Activated CD8-positive, alpha-beta T cell treated with anti-CD3 and anti-CD28 coated beads for 36 hours (primary cell): ENCODE data around the gene MAPK14. TPM values are rescaled to one million over a fixed set of nuclear protein-coding genes. Genes with fewer than 3 reads are reported as not detected.

ENCODE experiments used
- ATAC-seq: fragments of 200-7000 bp; cut with Tn5 transposase; one replicate; pipeline ENCODE4 v1.10.0; 2021; ENCODE audit warnings: mild to moderate bottlenecking, moderate library complexity
- CTCF ChIA-PET: fragments of 350-600 bp; sonication (Branson Sonifier 250); formaldehyde crosslinking; loops from one replicate; lab custom pipeline; 2021; ENCODE audit warnings: antibody characterized with exemption; lab: Charles Lee
- POLR2A ChIA-PET: fragments of 350-600 bp; sonication (Branson Sonifier 250); formaldehyde crosslinking; loops from one replicate; lab custom pipeline; 2021; ENCODE audit warnings: antibody characterized with exemption; lab: Charles Lee
- DNase-seq: peaks from one replicate; pipeline ENCODE4 v3.0.0-alpha.2; 2020
- H3K27ac Mint-ChIP-seq: one replicate; pipeline ENCODE4 v1.8.0; 2021; ENCODE audit warnings: mild to moderate bottlenecking, mixed read lengths
- H3K27me3 Mint-ChIP-seq: one replicate; pipeline ENCODE4 v1.8.0; 2021; ENCODE audit warnings: mixed read lengths
- H3K36me3 Mint-ChIP-seq: one replicate; pipeline ENCODE4 v1.8.0; 2021; ENCODE audit warnings: low read depth, mixed read lengths
- H3K4me1 Mint-ChIP-seq: one replicate; pipeline ENCODE4 v1.8.0; 2021; ENCODE audit warnings: low read depth, mixed read lengths
- H3K4me3 Mint-ChIP-seq: one replicate; pipeline ENCODE4 v1.8.0; 2021; ENCODE audit warnings: mild to moderate bottlenecking, moderate library complexity, mixed read lengths
- H3K9me3 Mint-ChIP-seq: one replicate; pipeline ENCODE4 v1.8.0; 2021; ENCODE audit warnings: mixed read lengths
- intact Hi-C: fragments of 100-400 bp; cut with micrococcal nuclease; formaldehyde crosslinking; loops from one replicate; pipeline ENCODE4 v1.10.0; 2022
- total RNA-seq, 2 experiments: library from RNA; stranded (reverse); gene quantifications; one replicate each; pipeline ENCODE4 v1.2.3, GENCODE V29; 2021
- TF ChIP-seq, protein P1 (sequence below): fragments of 200-600 bp; IDR thresholded peaks from one replicate; pipeline ENCODE4 v1.8.0; 2022; ENCODE audit warnings: antibody characterized with exemption, mild to moderate bottlenecking

MAPK14 gene
- total RNA-seq, 2 experiments from 2014 or later: 45.7 to 49.8 TPM

DNA sequence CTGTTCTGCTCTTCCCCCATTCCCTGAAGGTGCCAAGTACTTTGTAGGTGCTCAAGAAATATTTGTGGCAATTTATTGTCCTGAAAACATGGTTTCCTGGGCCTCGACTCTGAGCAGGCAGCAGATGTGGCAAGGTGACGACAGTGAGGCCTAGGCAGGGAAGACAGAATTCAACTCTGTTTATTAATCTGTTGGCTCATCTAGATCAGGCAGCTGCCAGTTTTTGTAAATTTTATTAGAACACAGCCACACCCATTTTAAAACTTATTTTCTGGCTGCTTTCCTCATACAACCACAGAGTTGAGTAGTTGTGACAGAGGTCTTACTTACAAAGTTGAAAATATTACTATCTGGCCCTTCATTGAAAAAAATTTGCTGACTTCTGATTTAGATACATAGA is 24.5 kb downstream of the MAPK14 start:
- TF ChIP-seq, protein P1, sequence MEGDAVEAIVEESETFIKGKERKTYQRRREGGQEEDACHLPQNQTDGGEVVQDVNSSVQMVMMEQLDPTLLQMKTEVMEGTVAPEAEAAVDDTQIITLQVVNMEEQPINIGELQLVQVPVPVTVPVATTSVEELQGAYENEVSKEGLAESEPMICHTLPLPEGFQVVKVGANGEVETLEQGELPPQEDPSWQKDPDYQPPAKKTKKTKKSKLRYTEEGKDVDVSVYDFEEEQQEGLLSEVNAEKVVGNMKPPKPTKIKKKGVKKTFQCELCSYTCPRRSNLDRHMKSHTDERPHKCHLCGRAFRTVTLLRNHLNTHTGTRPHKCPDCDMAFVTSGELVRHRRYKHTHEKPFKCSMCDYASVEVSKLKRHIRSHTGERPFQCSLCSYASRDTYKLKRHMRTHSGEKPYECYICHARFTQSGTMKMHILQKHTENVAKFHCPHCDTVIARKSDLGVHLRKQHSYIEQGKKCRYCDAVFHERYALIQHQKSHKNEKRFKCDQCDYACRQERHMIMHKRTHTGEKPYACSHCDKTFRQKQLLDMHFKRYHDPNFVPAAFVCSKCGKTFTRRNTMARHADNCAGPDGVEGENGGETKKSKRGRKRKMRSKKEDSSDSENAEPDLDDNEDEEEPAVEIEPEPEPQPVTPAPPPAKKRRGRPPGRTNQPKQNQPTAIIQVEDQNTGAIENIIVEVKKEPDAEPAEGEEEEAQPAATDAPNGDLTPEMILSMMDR: no peak
- DNase-seq: no peak
- H3K4me1 Mint-ChIP-seq: peaks cover 15% of the 10 kb centered on the region
- CTCF ChIA-PET: interaction anchor here (1.3 to 1.7 kb wide), 3 partner anchors 25 to 43 kb away, joined by 4 to 7 read pairs (median 4); partner anchors contain the start of gene MAPK14
- H3K27me3 Mint-ChIP-seq: no peaks in the 10 kb centered on the region
- no peak for ATAC-seq
- no peaks in the 10 kb centered on the region for H3K9me3 Mint-ChIP-seq
- no peak overlapping the region for H3K4me3 Mint-ChIP-seq
- H3K36me3 Mint-ChIP-seq: peaks cover 5% of the 10 kb centered on the region
- no peak overlapping the region for H3K27ac Mint-ChIP-seq
- intact Hi-C loops: no loop called here
- POLR2A ChIA-PET: interaction anchor here (1.3 kb wide), 1 partner anchor 17 kb away, joined by 4 read pairs; no protein-coding TSS in a partner anchor

DNA sequence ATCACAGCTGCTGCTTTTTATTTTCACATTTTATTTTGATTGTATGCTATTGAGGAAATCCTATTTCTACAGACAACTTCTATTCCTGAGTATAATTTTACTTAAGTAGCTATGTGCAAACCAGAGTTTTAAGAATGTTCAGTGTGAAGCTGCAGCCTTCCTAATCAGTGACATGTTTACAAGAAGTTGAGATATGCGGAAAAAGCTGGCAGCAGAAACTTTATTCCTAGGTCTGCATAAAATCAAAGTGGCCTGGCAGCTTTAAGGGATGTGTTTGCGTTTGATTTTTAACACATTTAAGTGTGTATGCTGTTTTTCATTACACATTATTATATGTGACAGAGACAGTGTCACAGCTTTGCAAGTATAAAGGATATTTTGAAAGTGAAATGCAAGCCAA is 26.3 kb downstream of the MAPK14 start:
- TF ChIP-seq, protein P1: no peak
- H3K4me1 Mint-ChIP-seq: peaks cover 16% of the 10 kb centered on the region
- no peaks in the 10 kb centered on the region for H3K27me3 Mint-ChIP-seq
- DNase-seq: no peak
- no peak for ATAC-seq
- H3K9me3 Mint-ChIP-seq: no peaks in the 10 kb centered on the region
- CTCF ChIA-PET: interaction anchor here (1.1 kb wide), 1 partner anchor 26 kb away, joined by 3 read pairs; no protein-coding TSS in a partner anchor
- H3K4me3 Mint-ChIP-seq: no peak overlapping the region
- peaks cover 3% of the 10 kb centered on the region for H3K36me3 Mint-ChIP-seq
- POLR2A ChIA-PET: interaction anchor here (0.6 kb wide), 1 partner anchor 26 kb away, joined by 3 read pairs; no protein-coding TSS in a partner anchor
- intact Hi-C loops: no loop called here
- H3K27ac Mint-ChIP-seq: no peak overlapping the region

DNA sequence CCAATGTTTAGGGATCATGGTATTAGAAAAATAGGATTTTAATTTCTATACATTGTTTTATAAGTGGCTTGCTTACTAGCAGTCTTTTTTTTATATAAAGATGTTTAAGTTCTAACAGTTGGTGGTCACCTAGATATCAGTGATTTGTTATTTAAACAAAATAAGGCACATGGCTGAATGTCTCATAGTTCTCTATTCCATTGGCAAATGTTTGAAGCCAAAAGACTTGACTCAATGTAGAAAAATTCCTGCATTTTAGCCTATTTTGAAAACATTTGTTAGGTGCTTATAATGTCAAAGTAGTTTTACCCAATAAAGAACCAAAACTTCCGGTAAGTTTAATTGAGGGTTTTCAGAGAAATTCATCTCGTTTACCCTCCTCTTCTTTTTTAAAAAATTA is 26.8 kb downstream of the MAPK14 start:
- H3K4me1 Mint-ChIP-seq: peaks cover 17% of the 10 kb centered on the region
- TF ChIP-seq, protein P1: no peak
- H3K27me3 Mint-ChIP-seq: no peaks in the 10 kb centered on the region
- no peak overlapping the region for H3K4me3 Mint-ChIP-seq
- peaks cover 6% of the 10 kb centered on the region for H3K36me3 Mint-ChIP-seq
- ChIA-PET CTCF (interaction anchor here (1.1 kb wide), 1 partner anchor 26 kb away, joined by 3 read pairs; no protein-coding TSS in a partner anchor), POLR2A (no interaction called here)
- no peak for ATAC-seq
- intact Hi-C loops: no loop called here
- H3K9me3 Mint-ChIP-seq: no peaks in the 10 kb centered on the region
- no peak for DNase-seq
- H3K27ac Mint-ChIP-seq: no peak overlapping the region

DNA sequence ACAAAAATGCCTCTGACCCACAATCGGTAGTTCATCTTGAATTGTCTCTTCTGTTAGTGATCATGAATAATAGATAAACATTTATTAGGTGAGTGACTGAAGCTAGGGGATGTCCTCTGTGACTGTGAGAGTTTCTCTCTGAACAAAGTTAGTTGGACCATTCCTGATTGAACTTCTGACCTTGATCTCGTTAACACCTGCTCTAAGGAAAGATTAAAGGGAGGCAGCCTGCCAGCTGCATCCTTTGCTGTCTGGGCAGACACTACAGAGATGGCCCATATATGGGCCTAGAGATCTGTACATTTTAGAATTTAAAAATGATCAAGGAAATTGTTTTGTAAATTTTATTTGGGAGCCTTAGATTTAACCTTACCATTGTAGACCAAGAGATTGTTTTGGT is 27.3 kb downstream of the MAPK14 start:
- Mint-ChIP-seq H3K4me3 (no peak overlapping the region), H3K27ac (no peak overlapping the region), H3K36me3 (peaks cover 11% of the 10 kb centered on the region), H3K4me1 (peaks cover 18% of the 10 kb centered on the region), H3K27me3 (no peaks in the 10 kb centered on the region), H3K9me3 (no peaks in the 10 kb centered on the region)
- ATAC-seq (no peak), DNase-seq (no peak)
- POLR2A ChIA-PET: no interaction called here
- TF ChIP-seq, protein P1: no peak
- intact Hi-C loops: no loop called here
- CTCF ChIA-PET: interaction anchor here (0.6 kb wide), 1 partner anchor 85 kb away, joined by 3 read pairs; no protein-coding TSS in a partner anchor

DNA sequence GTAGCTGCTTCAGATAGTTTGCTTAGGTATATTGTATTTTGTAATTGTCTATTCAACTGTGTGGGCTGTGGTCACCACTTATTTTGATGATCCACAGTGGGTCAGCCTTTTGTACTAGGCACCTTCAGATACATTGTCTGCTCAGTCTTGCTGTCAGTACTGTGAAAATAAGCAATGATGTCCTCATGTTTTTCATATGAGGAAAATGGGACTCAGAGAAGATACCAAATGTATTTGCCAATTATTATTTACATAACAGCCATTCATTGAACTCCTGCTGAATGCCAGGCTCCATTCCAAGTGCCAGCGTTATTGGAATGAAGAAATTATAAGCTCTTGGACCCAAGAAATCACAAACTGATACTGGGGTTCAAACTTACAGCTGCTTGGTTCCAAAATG is 28.6 kb downstream of the MAPK14 start:
- Mint-ChIP-seq H3K4me3 (no peak overlapping the region), H3K27ac (no peak overlapping the region), H3K9me3 (no peaks in the 10 kb centered on the region), H3K27me3 (no peaks in the 10 kb centered on the region), H3K36me3 (peaks cover 22% of the 10 kb centered on the region), H3K4me1 (peaks cover 18% of the 10 kb centered on the region)
- DNase-seq: no peak
- no peak for ATAC-seq
- TF ChIP-seq, protein P1: no peak
- ChIA-PET POLR2A (interaction anchor here (0.6 to 0.7 kb wide), 2 partner anchors 9 to 36 kb away, joined by 3 read pairs; no protein-coding TSS in a partner anchor), CTCF (interaction anchor here (1.7 kb wide), 1 partner anchor 11 kb away, joined by 5 read pairs; no protein-coding TSS in a partner anchor)
- intact Hi-C loops: no loop called here
